ENCODE results near the gene SLC2A4RG. TPM values are rescaled to one million over a fixed set of nuclear protein-coding genes. Genes with fewer than 3 reads are reported as not detected.

The SLC2A4RG gene
- total RNA-seq, 1 donor from 2014 or later: 69.6 TPM

- H3K36me3 Mint-ChIP-seq (ENCODE audit: low read depth, unreplicated experiment): peaks cover 40% of the 10 kb centered on the region
- no peaks in the 10 kb centered on the region for H3K9me3 Mint-ChIP-seq (ENCODE audit: unreplicated experiment)
- H3K27me3 Mint-ChIP-seq (ENCODE audit: unreplicated experiment): peaks cover 8% of the 10 kb centered on the region
- H3K27ac Mint-ChIP-seq (ENCODE audit: unreplicated experiment): no peak overlapping the region
- no peak for DNase-seq (ENCODE audit: low spot score)
- no peak for TF ChIP-seq CTCF (IDR thresholded peaks at IDR 0.05; ENCODE audit: unreplicated experiment)
- H3K4me3 Mint-ChIP-seq (ENCODE audit: unreplicated experiment): no peak overlapping the region
- no peaks in the 10 kb centered on the region for H3K4me1 Mint-ChIP-seq (ENCODE audit: unreplicated experiment)
Measured at GRCh38 chr20:63767456-63767855, 27.9 kb downstream of the SLC2A4RG start.

- Mint-ChIP-seq H3K9me3 (ENCODE audit: unreplicated experiment) (no peaks in the 10 kb centered on the region), H3K27me3 (ENCODE audit: unreplicated experiment) (peaks cover 8% of the 10 kb centered on the region), H3K4me3 (ENCODE audit: unreplicated experiment) (peak overlapping the region; percentile 71), H3K36me3 (ENCODE audit: low read depth, unreplicated experiment) (peaks cover 40% of the 10 kb centered on the region), H3K27ac (ENCODE audit: unreplicated experiment) (peak overlapping the region; percentile 13), H3K4me1 (ENCODE audit: unreplicated experiment) (no peaks in the 10 kb centered on the region)
- no peak for DNase-seq (ENCODE audit: low spot score)
- TF ChIP-seq CTCF (IDR thresholded peaks at IDR 0.05; ENCODE audit: unreplicated experiment): no peak
Measured at GRCh38 chr20:63767886-63768285, 28.3 kb downstream of the SLC2A4RG start.

GRCh38 chr20:63768591-63769515 is 29.3 kb downstream of the SLC2A4RG start:
- H3K4me3 Mint-ChIP-seq (ENCODE audit: unreplicated experiment): no peak overlapping the region
- peaks cover 32% of the 10 kb centered on the region for H3K36me3 Mint-ChIP-seq (ENCODE audit: low read depth, unreplicated experiment)
- no peaks in the 10 kb centered on the region for H3K4me1 Mint-ChIP-seq (ENCODE audit: unreplicated experiment)
- H3K9me3 Mint-ChIP-seq (ENCODE audit: unreplicated experiment): no peaks in the 10 kb centered on the region
- peaks cover 3% of the 10 kb centered on the region for H3K27me3 Mint-ChIP-seq (ENCODE audit: unreplicated experiment)
- no peak overlapping the region for H3K27ac Mint-ChIP-seq (ENCODE audit: unreplicated experiment)
- no peak for DNase-seq (ENCODE audit: low spot score)
- no peak for TF ChIP-seq CTCF (IDR thresholded peaks at IDR 0.05; ENCODE audit: unreplicated experiment)

GRCh38 chr20:63769891-63770474 is 30.4 kb downstream of the SLC2A4RG start:
- H3K9me3 Mint-ChIP-seq (ENCODE audit: unreplicated experiment): no peaks in the 10 kb centered on the region
- peaks cover 30% of the 10 kb centered on the region for H3K36me3 Mint-ChIP-seq (ENCODE audit: low read depth, unreplicated experiment)
- peaks cover 5% of the 10 kb centered on the region for H3K4me1 Mint-ChIP-seq (ENCODE audit: unreplicated experiment)
- H3K4me3 Mint-ChIP-seq (ENCODE audit: unreplicated experiment): no peak overlapping the region
- no peak for TF ChIP-seq CTCF (IDR thresholded peaks at IDR 0.05; ENCODE audit: unreplicated experiment)
- H3K27ac Mint-ChIP-seq (ENCODE audit: unreplicated experiment): no peak overlapping the region
- no peak for DNase-seq (ENCODE audit: low spot score)
- H3K27me3 Mint-ChIP-seq (ENCODE audit: unreplicated experiment): peaks cover 8% of the 10 kb centered on the region

Measured in endothelial cell (in vitro differentiated cells).